ENCODE data around the gene CADPS.

The CADPS gene

DNA sequence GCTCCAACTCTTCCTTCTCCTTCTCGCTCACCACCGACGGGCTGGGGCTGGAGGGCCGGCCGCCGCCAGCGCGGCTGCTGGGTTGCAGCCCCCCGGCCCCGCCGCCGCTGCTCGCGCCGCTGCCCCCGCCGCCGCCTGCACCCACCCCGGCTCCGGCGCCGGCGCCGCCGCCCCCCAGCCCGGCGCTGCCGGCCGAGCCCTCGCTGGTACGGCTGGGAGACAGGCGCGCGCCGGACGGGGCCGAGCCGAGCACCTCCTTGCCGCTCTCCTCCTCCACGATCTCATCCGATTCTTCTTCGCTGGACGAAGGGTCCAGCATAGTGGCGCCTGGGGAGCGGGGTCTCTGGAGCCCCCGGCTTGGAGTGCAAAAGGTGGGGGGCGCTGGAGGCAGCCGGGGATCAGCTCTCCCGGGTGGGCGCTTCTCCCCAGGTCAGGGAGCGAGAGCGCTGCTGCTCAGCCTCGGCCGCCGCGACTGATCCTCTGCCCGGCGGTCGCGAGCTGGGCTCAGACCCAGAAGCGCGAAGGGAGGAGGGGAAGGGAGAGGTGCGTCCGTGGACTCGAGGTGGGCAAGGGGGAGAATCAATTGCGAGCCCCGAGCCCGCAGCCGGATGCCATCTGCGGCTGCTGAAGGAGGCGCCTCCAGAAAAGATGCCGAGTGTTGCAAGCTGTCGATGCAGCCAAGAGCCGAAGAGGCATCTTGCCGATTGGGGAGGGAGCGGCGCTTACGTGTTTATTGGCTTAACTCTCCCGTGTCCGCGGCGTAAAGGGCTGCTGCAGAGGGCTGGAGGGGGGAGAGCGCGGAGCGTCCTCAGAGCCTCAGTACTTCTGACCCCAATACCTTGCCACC, at the start of gene CADPS:
TSS of gene CADPS (minus strand) at position 706 of the 847 bp plus-strand sequence. CDS start at position 319, 387 bp downstream.
- DNase-seq (ENCODE audit: low read depth): no peak

DNA sequence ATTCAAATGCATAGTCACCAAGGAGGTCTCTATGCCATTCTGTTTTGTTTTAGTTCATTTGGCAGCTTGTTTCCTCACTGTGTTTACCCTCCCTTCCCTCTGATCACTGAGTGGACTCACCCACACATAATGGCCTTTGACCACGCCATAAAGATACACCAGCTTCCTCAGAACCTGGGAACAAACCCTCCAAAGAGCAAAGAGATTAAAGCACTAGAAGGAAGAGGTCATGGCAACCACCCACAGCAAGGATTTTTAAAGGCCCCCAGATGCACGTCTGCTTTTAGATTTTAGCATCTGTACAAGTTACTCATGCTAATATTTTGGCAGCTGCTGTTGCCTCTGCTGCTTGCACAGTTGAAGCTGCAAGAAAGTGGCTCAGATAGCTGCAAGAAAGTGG, 47.9 kb upstream of the CADPS start:
- DNase-seq (ENCODE audit: low read depth): no peak

DNA sequence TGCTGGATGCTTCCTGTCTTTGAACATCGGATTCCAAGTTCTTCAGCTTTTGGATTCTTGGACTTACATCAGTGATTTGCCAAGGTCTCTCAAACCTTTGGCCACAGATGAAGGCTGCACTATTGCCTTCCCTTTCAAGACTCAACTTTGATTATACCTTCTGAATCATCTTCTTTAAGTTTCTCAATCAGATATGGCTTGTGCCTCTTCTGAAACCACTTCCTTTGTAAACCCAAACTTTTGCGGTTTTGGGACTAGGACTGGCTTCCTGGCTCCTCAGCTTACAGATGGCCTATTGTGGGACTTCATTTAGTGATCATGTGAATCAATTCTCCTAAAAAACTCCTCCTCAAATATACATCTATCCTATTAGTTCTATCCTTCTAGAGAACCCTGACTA, 47.1 kb upstream of the CADPS start:
- no peak for DNase-seq (ENCODE audit: low read depth)

- no peak for DNase-seq (ENCODE audit: low read depth)
These were observed 45.2 kb upstream of the CADPS start for GRCh38 chr3:62920466-62920784.

DNA sequence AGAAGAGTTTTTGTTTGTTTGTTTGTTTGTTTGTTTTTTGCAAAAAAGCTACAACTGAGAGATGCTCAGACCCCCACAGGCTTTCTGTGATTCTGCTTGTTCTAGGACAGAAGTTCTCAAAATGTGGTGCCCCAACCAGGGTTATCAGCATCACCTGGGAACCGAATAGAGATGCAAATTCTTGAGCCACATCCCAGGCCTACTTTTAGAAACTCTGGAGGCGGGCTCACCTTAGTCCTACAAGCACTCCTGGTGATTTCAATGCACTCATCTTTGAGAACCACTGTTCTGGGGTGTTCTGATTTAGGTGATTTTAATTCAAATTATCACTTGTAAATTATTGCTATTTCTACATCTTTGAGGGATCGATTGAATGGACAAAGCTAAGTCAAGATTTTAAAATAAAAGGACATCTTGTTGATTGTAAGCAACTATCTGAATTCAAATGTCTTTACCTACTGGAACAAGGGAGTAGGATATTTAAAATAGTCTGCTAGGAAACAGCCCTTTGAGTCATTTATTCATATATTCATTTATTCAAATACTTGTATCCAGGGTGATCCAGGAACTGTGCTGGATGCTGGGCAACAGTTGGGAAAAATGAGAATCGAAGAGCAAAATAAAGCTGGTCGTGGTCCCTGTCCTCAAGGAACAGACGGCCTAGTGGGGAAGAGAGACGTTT, 44.7 kb upstream of the CADPS start:
- no peak for DNase-seq (ENCODE audit: low read depth)

- DNase-seq (ENCODE audit: low read depth): no peak
These were observed 43.6 kb upstream of the CADPS start for GRCh38 chr3:62918777-62919176.

DNA sequence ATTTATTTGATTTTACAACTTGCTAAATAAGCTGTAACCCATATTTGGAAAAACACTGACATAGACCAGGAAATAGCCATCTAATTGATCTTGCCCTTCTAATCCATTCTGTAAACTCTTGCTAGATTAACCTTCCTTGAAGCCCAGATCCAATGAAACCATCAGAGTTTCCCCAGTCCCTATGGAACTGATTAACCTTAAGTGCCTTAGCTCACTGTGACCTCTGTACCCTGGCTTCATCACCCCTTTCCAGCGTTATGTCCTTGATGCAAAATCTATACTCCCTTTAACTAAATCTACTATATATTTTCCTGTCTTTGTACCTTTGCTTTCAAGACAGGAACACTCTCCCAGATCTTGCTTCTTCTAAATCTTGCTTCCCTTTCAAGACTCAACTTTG, 42.9 kb upstream of the CADPS start:
- no peak for DNase-seq (ENCODE audit: low read depth)

DNA sequence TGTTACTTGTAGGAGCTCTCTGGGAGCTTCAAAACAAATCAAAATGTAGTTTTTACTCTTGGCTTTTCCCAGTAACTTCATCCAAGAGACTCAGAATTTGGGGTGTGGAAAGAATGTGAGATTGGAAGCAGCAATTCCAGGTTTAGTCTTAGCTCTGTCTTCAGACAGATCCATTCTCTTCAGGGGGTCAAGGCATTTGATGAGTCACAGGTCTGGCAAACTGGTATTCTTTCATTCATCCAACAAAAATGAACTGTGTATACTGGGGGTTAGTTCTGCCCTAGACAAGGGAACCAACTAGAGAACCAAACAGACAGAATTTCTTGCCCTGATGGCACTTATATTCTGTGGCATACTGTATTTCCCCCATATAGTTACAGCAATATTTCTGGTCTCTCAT, 36.3 kb upstream of the CADPS start:
- DNase-seq (ENCODE audit: low read depth): no peak

DNA sequence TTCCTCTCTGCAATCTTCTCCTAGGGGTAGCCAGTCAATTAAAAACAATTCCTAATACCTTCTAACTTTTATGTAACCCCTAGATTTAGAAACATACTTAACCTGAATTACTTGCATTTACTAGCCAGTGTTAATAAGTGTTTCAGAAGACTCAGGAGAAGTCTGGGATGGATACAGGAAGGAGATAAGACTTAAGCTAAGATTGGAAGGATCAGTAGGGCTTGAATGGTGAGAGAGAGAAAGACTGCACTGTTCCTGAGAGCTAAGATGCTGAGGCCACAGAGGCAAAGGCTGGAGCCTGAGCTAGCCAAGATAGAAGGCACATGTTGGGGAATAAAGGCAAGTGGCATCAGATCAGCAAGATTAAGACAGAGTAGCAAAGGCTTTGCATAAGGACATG, 30.1 kb upstream of the CADPS start:
- DNase-seq (ENCODE audit: low read depth): no peak

GRCh38 chr3:62898530-62899496, 23.6 kb upstream of the CADPS start:
- DNase-seq (ENCODE audit: low read depth): no peak

- no peak for DNase-seq (ENCODE audit: low read depth)
These were observed 20.7 kb upstream of the CADPS start for GRCh38 chr3:62895901-62896300.

DNA sequence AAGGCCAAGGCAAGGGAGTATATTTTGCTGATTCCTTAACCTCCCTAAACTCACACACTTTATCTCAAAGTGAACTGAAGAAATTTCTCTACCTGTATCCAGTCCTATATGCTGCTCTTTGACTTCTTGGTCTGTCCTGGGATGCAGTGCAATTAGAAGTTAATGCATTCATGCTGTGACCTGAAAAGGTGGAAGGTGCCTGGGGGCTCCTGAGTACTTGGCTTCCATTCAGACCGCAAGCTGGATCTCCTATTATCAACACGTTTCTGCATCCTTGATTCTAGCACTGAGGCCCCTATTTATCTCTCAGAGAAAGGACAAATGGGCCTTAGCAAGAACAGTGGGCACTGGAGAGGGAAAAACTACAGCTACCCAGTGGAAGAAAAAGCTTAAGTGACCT, 17.7 kb upstream of the CADPS start:
- DNase-seq (ENCODE audit: low read depth): no peak

GRCh38 chr3:62892045-62892444, 16.8 kb upstream of the CADPS start:
- DNase-seq (ENCODE audit: low read depth): no peak

- no peak for DNase-seq (ENCODE audit: low read depth)
These were observed 13.6 kb upstream of the CADPS start for GRCh38 chr3:62888778-62889177.

DNA sequence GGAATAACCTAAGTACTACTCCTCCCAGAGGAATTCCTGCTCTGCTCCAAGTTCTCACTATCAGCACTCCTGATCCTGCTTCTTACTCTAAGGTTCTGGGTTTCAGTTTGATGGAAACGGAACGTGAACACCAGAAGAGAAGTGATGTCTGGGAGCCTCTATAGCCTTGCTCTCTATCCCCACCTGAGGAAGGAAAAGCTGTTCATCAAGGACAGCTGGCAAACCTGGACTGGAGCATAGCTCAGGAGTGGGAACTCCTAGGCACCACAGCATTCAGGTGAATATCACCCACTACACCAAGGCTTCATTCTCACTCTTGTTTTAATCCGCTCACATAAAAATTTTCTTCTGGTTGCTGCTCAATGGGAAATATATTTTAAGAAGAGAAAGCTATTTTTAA, 13.0 kb upstream of the CADPS start:
- DNase-seq (ENCODE audit: low read depth): no peak

DNA sequence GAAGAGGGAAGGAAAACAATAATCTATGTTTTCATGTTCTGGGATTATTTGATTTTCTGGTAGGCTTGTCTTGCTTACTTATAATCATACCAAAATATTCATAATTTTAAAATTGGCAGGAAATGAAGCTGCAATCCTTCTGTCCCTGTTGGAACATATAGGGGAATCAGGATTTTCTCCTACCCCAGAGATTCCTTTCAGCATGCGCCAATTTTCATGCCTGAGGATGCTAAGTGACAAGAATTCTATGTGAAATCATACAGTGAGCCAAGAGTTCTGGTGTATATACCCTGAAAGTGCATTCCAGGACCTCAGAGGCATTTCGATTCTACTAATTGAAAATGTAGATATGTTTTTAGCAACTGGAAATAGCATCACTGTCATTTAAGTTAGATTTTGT, 9.9 kb upstream of the CADPS start:
- no peak for DNase-seq (ENCODE audit: low read depth)

- DNase-seq (ENCODE audit: low read depth): no peak
These were observed 9.1 kb upstream of the CADPS start for GRCh38 chr3:62884096-62884870.

DNA sequence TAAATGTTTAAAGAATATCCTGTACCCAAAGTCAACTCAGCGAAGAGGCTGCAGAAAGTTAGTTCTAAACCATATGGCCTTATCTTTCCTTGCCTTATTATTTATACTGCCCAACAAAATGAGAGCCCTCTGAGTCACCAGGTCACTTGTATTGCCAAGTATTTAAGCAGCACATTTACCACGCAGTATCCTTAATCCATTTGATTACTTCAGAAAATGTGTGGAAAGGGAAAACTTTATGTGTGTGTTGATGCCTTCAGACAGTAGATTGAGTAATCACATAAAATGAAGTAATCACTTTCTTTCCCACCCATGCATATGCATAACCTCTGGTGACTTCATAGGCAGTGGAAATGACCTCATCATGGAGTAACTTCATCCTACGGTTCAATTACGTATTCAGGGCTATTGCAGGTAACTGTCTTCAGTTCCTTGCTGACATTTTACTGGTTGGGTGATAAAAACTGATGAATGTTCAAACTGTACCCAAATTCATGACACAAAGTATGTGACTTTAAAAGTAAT, 7.5 kb upstream of the CADPS start:
- DNase-seq (ENCODE audit: low read depth): no peak

DNA sequence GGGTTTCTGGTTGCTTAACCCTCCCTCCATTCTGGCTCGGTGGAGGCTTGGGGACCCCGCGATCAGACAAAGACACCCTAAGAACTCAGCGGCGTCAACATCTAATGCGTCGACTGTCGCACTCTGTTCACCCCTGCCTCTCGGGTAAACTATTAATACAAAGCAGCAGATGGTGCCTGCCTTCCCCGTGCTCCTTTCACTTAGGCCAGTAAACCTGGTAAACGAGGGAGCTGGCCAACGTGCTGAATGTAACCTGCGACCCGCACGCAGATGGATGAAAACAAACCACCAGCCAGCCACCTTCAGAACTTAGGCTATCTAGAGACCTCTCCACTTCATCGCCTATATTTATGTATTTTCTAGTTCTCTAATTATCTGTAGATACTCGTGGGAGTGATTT, 848 bp upstream of the CADPS start:
- no peak for DNase-seq (ENCODE audit: low read depth)

GRCh38 chr3:62875558-62876002, 364 bp upstream of the CADPS start:
- no peak for DNase-seq (ENCODE audit: low read depth)
